ENCODE results near the gene MYADM.
"Not testable (repeated sequence)": the region's sequence is repeated elsewhere in the genome, so short reads cannot be mapped to it uniquely, and the experiment has no call there.

Gene MYADM

DNA sequence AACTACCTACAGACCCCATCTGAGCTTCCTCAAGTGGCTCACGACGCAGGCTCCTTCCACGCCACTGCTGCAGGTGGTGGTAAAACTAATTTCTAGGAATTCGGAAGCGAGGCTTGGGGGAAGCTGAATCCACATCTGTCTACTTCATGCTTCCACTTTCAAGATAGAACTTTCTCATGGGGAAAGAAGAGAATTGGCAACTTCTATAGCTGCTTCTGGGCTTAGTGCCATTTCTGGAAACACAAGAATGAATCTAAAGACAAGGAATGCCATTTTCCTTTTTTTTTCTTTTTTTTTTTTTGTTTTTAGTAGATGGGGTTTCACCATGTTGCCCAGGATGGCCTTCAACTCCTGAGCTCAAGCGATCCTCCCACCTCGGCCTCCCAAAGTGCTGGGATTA is 40.8 kb upstream of the MYADM start:
- peaks cover 84 to 87% of the 10 kb centered on the region in 2 experiments for H3K4me1 ChIP-seq (ENCODE audit: control insufficient read depth in 1 of 2, insufficient read depth in 1 of 2, low read depth in 1 of 2, low read length in 1 of 2)
- no peaks in the 10 kb centered on the region for H3K27me3 ChIP-seq
- H3K4me3 ChIP-seq (ENCODE audit: low read depth in 1 of 2, low read length in 1 of 2), result no peak overlapping the region
- no peaks in the 10 kb centered on the region for H3K9me3 ChIP-seq
- peaks cover 5% of the 10 kb centered on the region for H3K36me3 ChIP-seq
- peak overlapping the region; percentile 99 for H3K27ac ChIP-seq
- TF ChIP-seq, protein P1, sequence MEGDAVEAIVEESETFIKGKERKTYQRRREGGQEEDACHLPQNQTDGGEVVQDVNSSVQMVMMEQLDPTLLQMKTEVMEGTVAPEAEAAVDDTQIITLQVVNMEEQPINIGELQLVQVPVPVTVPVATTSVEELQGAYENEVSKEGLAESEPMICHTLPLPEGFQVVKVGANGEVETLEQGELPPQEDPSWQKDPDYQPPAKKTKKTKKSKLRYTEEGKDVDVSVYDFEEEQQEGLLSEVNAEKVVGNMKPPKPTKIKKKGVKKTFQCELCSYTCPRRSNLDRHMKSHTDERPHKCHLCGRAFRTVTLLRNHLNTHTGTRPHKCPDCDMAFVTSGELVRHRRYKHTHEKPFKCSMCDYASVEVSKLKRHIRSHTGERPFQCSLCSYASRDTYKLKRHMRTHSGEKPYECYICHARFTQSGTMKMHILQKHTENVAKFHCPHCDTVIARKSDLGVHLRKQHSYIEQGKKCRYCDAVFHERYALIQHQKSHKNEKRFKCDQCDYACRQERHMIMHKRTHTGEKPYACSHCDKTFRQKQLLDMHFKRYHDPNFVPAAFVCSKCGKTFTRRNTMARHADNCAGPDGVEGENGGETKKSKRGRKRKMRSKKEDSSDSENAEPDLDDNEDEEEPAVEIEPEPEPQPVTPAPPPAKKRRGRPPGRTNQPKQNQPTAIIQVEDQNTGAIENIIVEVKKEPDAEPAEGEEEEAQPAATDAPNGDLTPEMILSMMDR (IDR thresholded peaks at IDR 0.05), result no peak

DNA sequence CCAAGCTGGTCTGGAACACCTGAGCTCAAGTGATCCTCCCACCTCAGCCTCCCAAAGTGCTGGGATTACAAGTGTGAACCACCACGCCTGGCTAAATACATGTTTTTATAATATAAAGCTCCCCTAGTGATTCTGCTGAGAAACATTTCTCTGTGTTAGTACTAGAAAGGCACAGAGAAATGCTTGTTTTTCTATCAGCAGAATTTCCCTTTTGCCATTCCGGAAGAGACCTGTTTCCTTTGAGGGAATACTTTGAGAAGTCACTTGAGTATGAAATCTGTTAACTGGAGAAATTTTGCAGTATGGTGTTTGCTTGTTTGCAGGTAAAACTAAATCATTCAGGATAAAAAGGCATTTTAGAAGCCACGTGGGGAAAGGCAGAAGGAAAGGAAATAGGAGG is 39.2 kb upstream of the MYADM start:
- no peaks in the 10 kb centered on the region for H3K36me3 ChIP-seq
- no peaks in the 10 kb centered on the region for H3K27me3 ChIP-seq
- peak overlapping the region in 1 of 2 experiments; percentile 44 for H3K4me3 ChIP-seq (ENCODE audit: low read depth in 1 of 2, low read length in 1 of 2)
- H3K9me3 ChIP-seq, result no peaks in the 10 kb centered on the region
- H3K27ac ChIP-seq, result peak overlapping the region; percentile 93
- H3K4me1 ChIP-seq (ENCODE audit: control insufficient read depth in 1 of 2, insufficient read depth in 1 of 2, low read depth in 1 of 2, low read length in 1 of 2), result peaks cover 89 to 95% of the 10 kb centered on the region in 2 experiments
- TF ChIP-seq, protein P1 (IDR thresholded peaks at IDR 0.05), result no peak

DNA sequence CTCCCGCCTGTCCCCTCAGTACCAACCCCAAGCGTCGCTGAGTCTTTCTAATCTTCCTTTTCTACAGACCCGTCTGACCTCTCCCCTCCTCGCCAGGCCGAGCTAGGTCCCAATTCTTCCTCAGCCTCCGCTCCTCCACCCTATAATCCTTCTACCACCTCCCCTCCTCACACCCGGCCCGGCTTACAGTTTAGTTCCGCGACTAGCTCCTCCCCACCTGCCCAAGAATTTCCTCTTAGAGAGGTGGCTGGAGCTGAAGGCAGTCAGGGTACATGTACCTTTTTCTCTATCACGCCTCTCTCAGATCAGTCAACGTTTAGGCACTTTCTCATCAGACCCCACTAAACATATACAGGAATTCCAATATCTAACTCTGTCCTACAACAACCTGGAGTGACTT is 34.8 kb upstream of the MYADM start:
- H3K9me3 ChIP-seq, H3K27me3 ChIP-seq, H3K36me3 ChIP-seq: not testable (repeated sequence)
- peak overlapping the region; percentile 37 to 43 for H3K4me3 ChIP-seq (ENCODE audit: low read depth in 1 of 2, low read length in 1 of 2)
- H3K4me1 ChIP-seq (ENCODE audit: control insufficient read depth in 1 of 2, insufficient read depth in 1 of 2, low read depth in 1 of 2, low read length in 1 of 2), result peaks cover 50 to 52% of the 10 kb centered on the region in 2 experiments
- peak overlapping the region; percentile 68 for H3K27ac ChIP-seq

DNA sequence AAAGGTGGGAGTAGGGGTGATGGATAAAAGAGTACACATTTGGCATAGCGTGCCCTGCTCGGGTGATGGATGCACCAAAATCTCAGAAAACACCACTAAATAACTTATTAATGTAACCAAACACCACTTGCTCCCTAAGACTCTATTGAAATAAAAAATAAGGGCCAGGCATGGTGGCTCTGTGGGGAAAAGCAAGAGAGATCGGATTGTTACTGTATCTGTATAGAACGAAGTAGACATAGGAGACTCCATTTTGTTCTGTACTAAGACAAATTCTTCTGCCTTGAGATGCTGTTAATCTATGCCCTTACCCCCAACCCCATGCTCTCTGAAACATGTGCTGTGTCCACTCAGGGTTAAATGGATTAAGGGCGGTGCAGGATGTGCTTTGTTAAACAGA is 29.2 kb upstream of the MYADM start:
- H3K27ac ChIP-seq; H3K4me3 ChIP-seq (ENCODE audit: low read depth in 1 of 2, low read length in 1 of 2); H3K27me3 ChIP-seq; H3K9me3 ChIP-seq; H3K36me3 ChIP-seq: not testable (repeated sequence)
- H3K4me1 ChIP-seq (ENCODE audit: control insufficient read depth in 1 of 2, insufficient read depth in 1 of 2, low read depth in 1 of 2, low read length in 1 of 2), result peaks cover 40 to 43% of the 10 kb centered on the region in 2 experiments

DNA sequence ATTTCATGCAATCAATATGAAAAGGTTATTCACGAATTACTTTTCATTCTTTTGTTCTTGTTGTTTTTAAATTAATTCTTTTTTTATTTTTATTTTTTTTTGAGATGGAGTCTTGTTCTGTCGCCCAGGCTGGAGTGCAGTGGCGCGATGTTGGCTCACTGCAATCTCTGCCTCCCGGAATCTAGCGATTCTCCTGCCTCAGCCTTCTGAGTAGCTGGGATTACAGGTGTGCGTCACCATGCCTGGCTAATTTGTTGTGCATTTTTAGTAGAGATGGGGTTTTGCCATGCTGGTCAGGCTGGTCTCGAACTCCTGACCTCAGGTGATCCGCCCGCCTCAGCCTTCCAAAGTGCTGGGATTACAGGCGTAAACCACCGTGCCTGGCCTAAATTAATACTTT is 27.4 kb upstream of the MYADM start:
- H3K27me3 ChIP-seq; H3K9me3 ChIP-seq; H3K36me3 ChIP-seq; H3K27ac ChIP-seq; H3K4me3 ChIP-seq (ENCODE audit: low read depth in 1 of 2, low read length in 1 of 2): not testable (repeated sequence)
- H3K4me1 ChIP-seq (ENCODE audit: control insufficient read depth in 1 of 2, insufficient read depth in 1 of 2, low read depth in 1 of 2, low read length in 1 of 2), result peaks cover 58% of the 10 kb centered on the region in 2 experiments

DNA sequence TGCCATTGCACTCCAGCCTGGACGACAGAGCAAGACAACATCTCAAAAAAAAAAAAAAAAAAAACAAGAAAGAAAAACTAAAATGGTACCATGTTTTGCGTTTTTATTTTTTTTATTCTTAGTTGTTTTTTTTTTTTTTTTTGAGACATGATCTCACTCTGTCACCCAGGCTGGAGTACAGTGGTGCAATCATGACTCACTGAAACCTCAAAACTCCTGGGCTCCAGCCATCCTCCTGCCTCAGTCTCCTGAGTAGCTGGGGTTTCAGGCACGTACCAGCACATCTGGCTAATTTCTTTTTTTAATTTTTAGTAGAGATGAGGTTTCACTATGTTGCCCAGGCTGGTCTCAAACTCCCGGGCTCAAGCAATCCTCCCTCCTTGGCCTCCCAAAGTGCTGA is 26.8 kb upstream of the MYADM start:
- peak overlapping the region; percentile 90 for H3K27ac ChIP-seq
- not testable (repeated sequence) for H3K36me3 ChIP-seq; H3K27me3 ChIP-seq; H3K9me3 ChIP-seq; H3K4me3 ChIP-seq (ENCODE audit: low read depth in 1 of 2, low read length in 1 of 2)
- peaks cover 64 to 65% of the 10 kb centered on the region in 2 experiments for H3K4me1 ChIP-seq (ENCODE audit: control insufficient read depth in 1 of 2, insufficient read depth in 1 of 2, low read depth in 1 of 2, low read length in 1 of 2)

DNA sequence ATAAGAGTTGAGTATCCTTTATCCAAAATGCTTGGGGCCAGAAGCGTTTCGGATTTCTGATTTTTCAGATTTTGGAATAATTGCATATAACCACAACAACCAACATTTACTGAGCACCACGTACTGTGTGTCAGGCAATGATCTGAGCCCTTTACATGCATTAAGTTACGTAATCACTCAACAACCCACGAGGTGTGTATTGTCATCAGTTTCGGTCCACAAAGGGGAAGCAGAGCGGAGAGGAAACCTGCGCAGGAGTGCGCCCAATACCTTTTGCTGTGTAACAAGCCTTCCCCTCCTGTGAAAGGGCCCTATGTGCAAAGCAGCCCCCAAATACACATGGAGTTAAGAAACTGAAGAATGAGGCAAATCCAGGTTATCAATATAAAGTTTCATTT is 22.8 kb upstream of the MYADM start:
- H3K4me3 ChIP-seq (ENCODE audit: low read depth in 1 of 2, low read length in 1 of 2), result peak overlapping the region in 1 of 2 experiments; percentile 43
- H3K4me1 ChIP-seq (ENCODE audit: control insufficient read depth in 1 of 2, insufficient read depth in 1 of 2, low read depth in 1 of 2, low read length in 1 of 2), result peaks cover 89 to 94% of the 10 kb centered on the region in 2 experiments
- no peaks in the 10 kb centered on the region for H3K9me3 ChIP-seq
- no peaks in the 10 kb centered on the region for H3K36me3 ChIP-seq
- TF ChIP-seq, protein P1 (IDR thresholded peaks at IDR 0.05), result no peak
- no peaks in the 10 kb centered on the region for H3K27me3 ChIP-seq
- peak overlapping the region; percentile 90 for H3K27ac ChIP-seq

DNA sequence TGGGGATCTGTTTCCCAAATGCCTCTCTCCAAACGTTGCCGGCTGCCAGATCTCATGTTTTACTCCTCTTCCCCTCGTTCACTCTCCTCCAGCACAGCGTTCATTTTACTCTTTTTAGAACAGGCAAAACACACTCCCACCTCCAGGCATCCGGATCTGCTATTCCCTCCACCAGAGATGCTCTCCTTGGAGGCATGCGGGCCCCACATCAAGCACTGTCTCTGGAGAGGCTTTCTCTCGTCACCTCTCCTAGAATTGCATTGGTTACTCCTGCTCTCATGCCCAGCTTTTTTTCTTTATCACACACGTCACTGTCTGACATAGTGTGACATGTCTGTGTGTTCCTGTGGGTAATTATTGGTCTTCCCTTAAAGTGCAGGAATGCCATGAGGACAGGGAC is 20.1 kb upstream of the MYADM start:
- H3K27ac ChIP-seq, result peak overlapping the region; percentile 11
- H3K9me3 ChIP-seq, result no peaks in the 10 kb centered on the region

More for the DNA sequence above, 20.1 kb upstream of the MYADM start:
- H3K36me3 ChIP-seq, result no peaks in the 10 kb centered on the region
- H3K4me1 ChIP-seq (ENCODE audit: control insufficient read depth in 1 of 2, insufficient read depth in 1 of 2, low read depth in 1 of 2, low read length in 1 of 2), result peaks cover 94 to 98% of the 10 kb centered on the region in 2 experiments
- no peak overlapping the region for H3K4me3 ChIP-seq (ENCODE audit: low read depth in 1 of 2, low read length in 1 of 2)
- H3K27me3 ChIP-seq, result no peaks in the 10 kb centered on the region
- TF ChIP-seq, protein P1 (IDR thresholded peaks at IDR 0.05), result no peak
